Cerebellar cortex (tissue), 1 donor: ENCODE data around the gene CHST15.

Source experiments
- DNase-seq: peaks from one replicate; pipeline ENCODE4 v3.0.0-alpha.2; 2015; ENCODE audit warnings: low spot score

Gene CHST15

DNA sequence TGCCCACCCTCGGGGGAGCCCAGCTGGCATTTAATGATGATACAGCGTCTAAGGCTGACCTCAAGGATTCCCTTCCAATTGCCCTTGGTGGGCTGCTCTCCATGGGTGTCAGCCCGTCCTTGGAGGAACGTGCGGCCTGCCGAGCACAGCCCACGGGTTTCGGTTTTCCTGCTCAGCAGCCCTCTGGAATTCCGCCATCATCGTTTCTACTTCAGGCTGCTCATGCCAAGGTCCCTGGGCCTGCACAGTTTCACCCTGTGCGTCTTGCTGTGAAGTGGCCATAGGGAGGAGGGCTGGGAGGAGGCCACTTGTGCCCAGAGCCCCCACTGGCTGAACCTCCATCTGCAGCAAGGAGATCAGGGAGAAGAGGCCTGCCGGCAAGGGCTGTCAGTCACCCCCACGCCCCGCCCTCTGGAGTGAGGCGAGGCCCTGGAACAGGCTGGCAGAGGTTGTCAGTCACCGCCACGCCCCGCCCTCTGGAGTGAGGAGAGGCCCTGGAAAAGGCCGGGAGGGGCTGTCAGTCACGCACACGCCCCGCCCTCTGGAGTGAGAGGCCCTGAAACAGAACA lies 82.8 kb downstream of the CHST15 start:
- DNase-seq, result no peak

DNA sequence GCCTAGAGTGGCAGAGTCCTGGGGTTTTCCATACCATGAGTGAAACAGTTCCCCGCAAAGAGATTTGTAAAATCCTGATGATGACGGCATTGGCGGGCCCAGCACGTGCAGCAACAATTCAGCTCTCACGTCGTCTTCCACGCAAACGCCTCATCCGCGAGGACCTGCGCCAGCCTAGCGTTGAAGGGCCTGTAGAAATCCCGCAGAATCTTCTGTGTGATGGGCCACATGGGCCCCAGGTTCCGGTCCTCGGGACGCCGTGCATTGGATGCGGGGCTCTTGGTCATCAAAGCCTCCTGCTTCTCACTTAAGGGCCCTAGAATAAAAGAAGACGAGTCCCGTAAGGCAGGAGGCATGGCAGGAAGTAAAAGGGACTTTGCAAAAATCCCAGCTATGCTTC lies 83.4 kb downstream of the CHST15 start:
- no peak for DNase-seq

DNA sequence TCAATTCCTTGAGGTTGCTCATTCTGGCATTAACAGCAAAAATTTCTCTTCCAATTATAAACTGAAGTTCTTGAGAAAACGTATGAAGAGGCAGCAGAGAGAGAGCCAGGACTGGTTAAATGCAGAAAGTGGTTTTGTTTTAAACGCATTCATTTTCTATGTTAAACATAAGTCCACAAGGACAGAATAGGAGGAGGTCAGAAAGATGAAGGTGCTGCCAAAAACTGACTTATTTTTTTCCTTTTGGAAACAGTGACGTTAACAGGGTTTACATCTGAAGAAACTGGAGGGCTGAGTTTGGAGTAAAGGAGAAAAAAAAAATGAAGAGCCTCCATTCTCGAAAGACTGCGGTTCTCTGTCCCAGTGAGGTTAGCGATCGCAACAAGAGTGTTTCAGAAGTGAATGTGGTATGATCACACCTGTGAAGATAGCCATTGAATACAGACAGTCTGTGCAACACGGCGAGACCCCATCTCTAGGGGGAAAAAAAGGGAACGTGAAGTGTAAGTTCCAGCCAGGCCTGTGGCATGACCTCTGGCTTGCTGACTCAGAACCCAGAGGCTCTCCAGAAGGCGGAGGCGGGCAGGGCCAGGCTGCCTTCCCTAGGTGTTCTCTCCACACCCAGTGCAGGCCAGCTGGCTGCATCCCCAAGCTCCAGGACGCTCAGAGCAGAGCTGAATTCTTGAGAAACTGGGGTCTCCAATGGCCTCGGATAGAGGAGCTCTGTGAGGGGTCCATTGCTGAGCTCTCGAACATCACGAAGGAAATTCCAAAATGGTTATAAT lies 84.0 kb downstream of the CHST15 start:
- DNase-seq, result no peak

DNA sequence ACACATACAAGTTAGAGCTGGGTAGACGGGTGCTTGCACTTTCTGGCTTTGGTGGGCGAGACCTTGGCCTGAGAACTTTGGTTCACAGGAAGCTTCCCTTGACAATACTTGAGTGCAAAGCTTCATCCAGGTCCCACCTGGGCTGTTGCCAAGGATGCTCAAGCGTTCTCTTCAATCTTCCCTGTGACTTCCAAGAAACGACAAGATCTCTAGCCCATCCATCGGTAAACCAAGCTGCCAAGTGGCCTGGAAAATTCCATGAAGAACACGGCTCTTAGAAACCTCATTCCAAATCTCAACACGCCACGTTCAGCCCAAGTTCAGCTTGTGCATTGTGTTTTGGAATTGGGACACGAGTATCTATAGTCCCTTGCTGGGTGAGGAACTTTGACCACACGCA lies 84.7 kb downstream of the CHST15 start:
- no peak for DNase-seq

DNA sequence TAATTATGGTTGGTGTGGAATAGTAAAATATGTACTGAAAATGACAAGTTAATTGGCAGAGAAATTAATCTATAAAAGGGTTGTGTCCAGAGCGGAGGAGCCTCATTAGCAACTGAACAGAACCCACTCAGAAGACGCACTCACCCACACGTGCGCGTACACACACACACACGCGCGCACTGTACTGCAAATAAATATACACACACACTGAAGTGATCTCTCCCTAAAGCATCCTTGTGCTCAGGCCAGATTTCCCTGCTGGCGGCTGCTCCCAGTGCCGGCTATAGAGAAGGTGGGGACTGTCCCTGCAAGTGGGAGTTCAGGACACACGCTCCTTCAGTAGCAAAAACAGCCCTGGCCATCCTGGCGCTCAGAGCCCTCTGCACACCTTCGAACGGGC lies 85.2 kb downstream of the CHST15 start:
- DNase-seq, result no peak

DNA sequence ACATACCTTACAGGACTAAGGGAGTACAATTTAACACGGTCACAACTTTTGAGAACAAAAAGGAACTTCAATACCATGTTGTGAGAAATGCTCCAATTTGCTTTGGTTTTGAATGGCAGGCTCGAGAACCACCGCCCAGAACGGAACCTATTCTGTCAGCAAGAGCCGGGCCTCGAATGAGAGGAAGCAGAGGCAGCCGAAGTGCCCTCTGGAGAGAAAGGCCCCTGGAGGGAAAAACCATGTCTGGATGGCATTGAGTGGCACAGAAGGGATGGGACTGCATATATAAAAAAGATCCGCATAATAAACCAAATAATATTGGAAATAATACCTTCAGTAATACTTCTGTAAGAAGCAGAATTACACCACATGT lies 85.6 kb downstream of the CHST15 start:
- no peak for DNase-seq

DNA sequence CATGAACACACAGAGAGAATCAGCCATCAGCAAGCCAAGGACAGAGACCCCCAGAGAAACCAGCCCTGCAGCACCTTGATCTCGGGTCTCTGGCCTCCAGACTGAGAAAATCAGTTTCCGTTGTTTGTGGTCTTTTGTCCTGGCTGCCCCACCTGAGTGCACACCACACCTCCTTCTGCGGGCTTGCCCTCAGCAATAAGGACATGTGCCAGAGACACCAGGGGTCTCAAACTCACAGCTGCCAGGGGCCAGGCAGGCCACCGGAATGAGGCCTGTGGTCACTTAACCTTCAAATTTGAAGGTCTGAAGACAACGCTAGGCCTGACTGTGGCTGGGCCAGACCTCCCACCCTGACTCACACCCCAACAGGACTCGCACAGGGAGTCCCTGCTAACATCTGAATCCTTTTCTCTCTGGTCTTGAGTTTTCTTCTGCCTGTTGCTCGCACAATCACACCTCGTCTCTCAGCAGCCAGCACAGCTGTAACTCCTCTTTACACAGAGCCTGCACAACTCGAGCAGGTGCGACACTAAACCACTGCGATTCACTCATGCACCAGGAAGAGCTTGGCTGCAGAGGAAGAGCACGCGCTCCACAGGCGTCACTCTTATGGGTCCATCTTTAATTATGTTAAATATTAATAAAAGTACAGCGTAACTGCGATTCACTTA lies 86.2 kb downstream of the CHST15 start:
- no peak for DNase-seq

DNA sequence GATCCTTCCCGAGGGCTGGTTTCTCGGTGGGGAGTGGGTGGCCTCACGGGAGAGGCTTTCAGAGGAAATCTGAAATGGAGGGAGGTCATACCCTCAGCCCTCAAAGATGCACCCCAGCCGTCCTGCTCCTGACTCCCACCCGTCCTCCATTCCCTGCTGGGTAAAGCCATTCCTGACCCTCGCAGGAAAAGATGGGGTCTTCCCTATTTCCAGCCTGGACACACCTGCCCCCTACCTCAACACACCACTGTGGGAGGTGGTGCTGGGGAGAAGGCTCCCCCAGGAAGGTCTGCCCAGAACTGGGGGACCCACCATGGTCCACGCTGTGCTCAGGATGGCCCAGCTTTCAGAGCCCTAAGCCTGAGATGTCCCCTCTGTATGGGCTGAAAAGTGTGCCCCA lies 86.9 kb downstream of the CHST15 start:
- DNase-seq, result no peak

DNA sequence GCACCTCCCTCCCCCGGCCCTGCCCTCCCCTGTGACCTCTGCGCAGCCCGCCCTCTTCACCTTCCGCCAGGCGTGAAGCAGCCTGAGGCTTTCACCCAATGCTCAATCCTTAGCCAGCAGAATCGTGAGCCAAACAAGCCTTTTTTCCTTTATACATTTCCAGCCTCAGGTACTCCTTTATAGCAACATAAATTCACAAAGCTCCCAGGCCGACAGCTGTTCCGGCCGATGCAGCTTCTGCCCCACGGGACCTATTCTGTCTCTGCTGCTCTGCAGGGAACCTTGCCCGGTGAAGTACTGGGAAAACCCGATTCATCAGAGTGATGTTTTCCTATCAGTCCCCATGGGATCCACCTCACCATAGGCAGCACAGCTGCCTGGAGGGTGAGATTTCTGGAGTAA lies 87.4 kb downstream of the CHST15 start:
- no peak for DNase-seq

DNA sequence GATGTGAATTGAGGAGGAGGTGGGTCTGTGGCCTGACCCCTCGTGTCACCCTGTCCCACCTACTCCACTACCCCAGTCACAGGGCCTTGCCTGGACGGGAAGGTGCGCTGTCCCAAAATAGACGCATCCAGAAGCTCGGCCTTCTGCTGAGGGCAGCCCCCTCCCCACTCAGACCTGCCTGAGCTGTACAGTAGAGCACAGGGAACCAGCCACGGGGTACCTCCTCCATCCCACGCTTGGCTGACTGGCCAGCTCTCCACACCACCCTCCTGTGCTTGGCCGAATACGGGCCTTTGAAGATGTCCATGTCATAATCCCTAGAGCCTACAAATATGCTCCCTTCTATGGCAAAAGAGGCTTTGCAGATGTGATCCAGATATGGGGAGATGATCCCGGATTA lies 88.3 kb downstream of the CHST15 start:
- no peak for DNase-seq

DNA sequence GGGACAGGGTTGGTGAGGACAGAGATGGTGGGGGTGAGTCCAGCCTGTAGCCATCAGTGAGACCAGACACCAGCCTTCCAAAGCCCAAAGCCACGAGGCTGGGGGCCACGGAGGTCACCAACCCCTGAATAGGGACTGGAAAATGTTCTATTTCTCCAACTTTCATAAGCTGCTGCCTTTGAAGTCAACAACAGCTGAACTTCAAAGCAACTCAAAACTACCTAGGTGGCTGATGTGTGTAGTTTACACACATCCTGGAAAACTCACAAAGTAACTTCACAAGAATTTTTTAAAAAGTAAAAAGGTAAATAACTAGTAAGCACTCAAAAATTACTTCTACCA lies 88.8 kb downstream of the CHST15 start:
- DNase-seq, result no peak

DNA sequence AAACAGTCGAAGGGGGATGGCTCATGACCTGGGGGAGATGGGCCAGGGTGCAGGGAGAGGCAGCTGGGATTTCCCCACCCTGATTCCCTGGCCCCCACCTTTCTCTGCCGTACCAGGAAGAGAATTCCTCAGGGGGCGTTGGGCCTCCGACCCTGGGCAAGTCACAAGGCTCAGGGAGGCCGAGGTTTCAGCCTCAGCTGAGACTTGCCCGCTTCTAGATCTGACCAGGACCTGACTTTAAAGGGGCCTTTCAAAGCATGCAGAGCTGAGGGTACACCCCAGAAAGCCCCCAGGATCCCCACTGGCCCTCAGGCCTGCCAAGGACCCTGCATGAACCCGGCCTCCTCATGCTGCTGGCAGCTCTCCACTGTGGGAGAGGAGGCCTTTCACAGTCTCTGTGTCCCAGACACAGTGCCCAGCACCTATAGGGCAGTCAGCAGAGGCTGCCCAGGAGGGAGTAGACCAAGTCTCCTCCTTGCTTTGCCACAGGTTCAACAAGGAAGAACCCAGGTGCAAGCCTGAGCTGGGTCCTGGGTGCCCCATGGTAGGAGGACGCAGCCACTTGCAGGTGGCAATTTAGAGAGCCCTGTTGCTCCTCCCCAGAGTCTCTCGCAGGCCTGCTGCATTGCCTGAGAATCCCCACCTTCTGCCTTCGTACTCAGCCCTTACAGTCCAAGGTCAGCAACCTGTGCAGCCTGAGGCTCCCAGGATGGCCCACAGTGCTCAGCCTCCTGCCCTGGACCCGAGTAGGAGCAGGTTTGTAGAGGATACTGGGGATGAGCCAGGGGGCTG lies 89.3 kb downstream of the CHST15 start:
- DNase-seq, result no peak

DNA sequence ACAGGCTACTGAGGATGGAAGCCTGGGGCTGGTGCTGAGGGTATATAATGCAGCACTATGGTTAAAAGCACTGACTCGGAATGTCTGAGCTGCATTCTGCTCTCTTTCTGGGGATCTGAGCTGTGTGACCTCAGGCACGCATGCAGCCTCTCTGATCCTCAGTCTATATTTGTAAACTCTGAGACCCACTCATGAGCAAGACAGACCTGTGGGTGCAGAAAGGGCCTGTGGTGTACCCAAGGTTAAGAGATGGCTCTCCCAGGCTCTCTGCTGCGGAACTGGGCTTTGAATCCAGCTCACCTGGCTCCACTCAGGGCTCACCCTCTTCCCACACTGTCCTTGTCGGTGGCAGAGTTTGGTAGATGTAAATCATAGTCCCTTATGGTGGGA lies 89.9 kb downstream of the CHST15 start:
- DNase-seq, result no peak

DNA sequence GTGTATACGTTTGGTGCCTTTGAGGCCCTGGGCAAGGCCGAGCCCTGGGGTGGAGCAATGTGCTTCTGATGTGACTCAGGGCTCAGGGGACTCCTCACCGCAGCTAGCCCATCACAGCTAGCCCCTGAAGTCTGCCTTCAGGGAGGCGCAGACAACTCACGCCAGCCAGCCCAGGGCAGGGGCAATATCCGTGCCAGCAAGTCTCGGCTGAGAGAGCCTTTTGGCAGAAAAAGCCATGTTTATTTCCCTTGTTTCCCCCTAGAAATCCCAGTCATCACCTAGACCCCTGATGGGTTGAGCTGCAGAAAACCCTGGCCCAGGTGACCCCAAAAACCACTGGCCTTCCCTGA lies 90.4 kb downstream of the CHST15 start:
- DNase-seq, result no peak

DNA sequence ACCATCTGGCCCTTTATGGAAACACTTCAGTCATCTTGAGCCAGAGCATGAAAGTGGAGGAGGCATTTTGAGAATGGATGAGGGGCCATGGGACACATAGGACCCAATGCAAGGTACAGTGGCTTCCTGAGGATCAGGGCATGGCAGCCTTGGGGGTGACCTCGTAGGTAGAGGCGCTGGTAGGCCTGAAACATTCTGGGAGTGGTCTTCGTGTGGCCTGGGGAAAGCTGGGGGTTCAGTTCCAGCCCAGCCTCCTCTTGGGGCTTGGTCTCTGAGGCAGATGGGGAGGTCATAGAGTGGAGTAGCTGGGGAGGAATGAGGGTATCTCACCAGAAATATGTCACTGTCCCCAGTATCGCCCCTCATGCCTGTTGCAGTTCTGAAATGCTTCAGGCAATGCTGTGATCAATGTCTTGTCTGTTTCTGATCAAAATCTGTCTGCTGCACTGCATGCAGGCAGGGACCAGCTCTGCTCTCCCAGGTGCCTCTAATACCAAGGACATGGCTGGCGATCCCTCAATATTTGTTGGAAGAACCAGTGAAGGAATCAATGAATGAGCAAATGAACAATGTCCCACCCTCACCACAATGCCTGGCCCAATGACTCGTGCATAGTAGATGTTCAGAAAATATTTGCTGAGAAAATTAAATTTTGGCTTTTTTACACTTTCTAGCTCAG lies 90.9 kb downstream of the CHST15 start:
- no peak for DNase-seq

DNA sequence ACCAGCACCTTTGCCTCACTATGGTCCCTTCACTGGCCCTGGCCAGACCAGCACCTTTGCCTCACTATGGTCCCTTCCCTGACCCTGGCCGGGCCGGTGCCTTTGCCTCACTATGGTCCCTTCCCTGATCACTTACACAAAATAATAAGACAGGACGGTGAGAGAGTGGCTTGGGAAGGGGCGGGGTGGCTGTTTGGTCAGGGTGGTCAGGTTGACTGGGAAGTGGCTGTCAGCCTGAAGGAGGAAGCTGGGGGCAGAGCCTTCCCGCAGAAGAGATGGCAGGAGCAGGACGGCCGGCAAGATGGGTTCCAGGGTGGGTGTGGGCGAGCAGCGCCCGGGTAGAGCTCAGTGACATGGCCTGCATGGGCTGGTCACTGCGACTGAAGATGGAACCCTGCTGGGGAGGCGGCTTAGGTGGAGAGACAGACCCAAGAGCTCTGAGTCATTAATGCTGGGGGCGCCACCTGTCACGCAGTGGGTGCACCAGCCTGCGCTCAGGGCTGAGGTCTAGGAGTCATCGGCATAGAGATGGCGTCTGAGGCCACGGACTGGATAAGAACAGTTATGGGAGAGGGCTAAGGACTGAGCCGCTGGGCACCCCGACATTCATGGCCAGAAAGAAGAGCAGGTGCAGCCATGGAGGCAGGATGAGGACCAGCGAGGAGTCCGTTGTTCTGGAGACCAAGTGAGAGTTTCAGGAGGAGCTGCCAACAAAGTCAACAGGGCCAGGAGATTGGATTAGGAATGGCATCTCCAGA lies 91.8 kb downstream of the CHST15 start:
- DNase-seq, result no peak

DNA sequence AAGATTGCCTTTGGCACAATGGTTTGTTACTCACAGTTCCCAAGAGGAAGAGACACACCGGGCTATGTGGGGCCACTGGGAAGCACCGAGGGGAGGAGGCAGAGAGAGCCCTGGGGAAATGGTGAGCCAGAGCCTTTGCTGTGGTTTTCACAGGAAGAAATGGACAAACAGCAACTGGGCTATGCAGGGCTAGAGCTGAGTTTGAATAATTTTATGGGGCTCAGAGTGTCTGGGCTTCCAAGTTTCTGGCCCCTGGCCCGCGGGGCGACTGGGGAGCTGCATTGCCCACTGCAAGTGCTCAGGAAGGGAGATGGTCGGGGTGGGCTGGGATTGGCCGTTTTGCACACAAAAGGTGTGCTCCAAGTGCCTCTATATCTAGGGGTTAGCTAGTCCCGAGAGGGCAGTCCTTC lies 92.6 kb downstream of the CHST15 start:
- DNase-seq, result no peak

DNA sequence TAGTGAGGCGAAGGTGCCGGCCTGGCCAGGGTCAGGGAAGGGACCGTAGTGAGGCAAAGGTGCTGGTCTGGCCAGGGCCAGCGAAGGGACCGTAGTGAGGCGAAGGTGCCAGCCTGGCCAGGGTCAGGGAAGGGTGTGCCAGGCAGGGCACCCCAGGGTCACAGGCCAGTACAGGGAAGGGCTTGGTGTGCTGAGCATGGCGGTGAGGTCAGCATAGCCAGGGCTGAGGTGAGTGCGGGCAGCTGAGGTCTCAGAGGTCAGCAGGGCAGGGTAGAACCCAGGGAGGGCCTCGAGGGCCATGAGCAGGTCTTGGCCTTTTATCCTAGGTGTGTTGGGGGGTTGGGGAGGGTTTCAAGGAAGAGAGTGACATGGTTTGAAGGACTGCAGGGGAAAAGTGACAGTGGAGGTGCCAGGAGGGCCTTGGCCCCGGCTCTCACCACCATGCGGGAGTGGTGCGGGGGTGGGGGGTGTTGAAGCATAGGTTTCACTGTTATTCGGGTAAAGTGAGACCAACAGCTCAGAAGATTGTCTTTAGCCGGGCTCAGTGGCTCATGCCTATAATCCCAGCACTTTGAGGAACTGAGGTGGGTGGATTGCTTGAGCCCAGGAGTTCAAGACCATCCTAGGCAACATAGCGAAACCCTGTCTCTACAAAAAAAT lies 93.3 kb downstream of the CHST15 start:
- no peak for DNase-seq

DNA sequence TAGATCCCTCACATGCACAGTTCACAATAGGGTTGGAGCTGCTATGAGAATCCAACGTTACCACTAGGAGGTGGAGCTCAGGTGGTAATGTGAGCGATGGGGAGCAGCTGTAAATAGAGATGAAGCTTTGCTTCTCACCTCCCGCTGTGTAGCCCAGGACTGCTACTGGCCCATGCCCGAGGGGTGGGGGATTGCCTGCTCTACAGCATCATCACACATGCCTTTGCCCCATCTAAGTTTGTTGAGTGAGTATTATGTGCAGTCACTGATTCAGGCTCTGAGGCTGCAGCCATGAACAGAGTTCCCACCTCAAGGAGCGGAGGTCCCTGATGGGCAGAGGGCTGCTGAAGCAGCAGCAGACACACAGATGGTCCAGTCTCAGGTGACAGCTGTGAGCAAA lies 94.1 kb downstream of the CHST15 start:
- DNase-seq, result no peak

DNA sequence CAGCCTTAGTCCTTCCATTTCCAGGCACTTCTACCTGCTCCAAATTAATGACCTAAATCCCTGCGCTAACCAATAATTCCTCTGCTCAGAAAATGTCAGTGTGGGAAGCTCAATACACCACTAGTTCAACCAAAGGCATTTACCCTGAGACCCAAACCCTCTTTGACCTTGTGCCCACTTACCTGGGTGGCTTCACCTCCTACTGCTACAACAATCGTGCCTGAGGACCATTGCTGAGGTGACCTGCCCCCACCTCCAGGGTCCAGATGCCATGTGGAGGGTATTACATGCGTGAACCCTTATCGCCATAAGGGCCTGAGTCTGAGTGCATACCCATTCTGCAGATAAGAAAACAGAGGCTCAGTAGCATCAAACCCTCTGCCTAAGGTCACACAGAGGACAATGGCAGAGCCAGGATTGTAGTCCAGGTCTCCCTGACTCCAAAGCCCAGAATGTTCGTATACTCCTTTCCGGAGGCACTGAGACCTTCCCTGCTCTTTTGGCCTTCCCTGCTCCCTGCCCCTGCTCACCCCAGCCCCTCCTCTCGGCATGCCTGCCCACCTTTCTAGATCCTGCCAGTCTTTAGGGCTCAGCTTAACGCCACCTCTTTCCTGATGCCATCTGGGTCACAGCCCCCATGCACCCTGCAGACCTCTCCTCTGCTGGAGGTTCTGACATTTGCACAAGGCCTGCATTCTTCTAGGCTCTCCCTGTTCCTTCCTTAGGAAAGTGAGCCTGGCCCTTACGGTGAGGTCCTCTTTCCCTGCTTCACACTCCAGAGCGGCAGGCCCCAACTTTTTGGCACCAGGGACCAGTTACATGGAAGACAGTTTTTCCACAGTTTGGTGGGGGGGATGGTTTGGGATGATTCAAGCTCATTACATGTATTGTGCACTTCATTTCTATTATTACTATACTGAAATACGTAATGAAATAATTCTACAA lies 94.9 kb downstream of the CHST15 start:
- no peak for DNase-seq
